Peyer's patch (tissue), 4 donors: Measurements from ENCODE around the gene TRIM24.

ENCODE experiments used
- CTCF ChIP-seq, 6 experiments: fragments of 450-650 bp in 4 of 6; fragments of 200-600 bp in 2 of 6; sonication (generic) in 1 of 6; IDR thresholded peaks; one replicate each; pipeline ENCODE4 v1.5.1; 2017 to 2019; ENCODE audit warnings: antibody characterized with exemption in 6 of 6, mild to moderate bottlenecking in 3 of 6, moderate library complexity in 1 of 6
- POLR2A ChIP-seq, 2 donors: fragments of 450-650 bp; IDR thresholded peaks; one replicate each; pipeline ENCODE4 v1.5.1; 2017; ENCODE audit warnings: antibody characterized with exemption in 2 of 2, mild to moderate bottlenecking in 2 of 2, moderate library complexity in 2 of 2

- TF ChIP-seq CTCF (IDR thresholded peaks at IDR 0.05): no peak
- no peak for TF ChIP-seq POLR2A (IDR thresholded peaks at IDR 0.05)
These were observed 156.0 kb downstream of the TRIM24 start for GRCh38 chr7:138616085-138616484.
